OCI-LY1 (cell line): ENCODE results near the gene AQP5.

ENCODE experiments used
- CTCF ChIP-seq: fragments of 200-600 bp; sonication (generic), shearing (Covaris generic); IDR thresholded peaks from 2 replicates; pipeline ENCODE4 v1.5.1; 2017; ENCODE audit warnings: mild to moderate bottlenecking, antibody characterized with exemption, low read length, moderate library complexity, mixed read lengths
- EZH2 ChIP-seq: fragments of 200-600 bp; sonication (generic), shearing (Covaris generic); IDR thresholded peaks from 2 replicates; pipeline ENCODE4 v1.8.0; 2017; ENCODE audit warnings: borderline replicate concordance, mixed run types, mild to moderate bottlenecking, antibody characterized with exemption, low read length, moderate library complexity, mixed read lengths

GRCh38 chr12:49939707-49940106 is 22.0 kb upstream of the AQP5 start:
- TF ChIP-seq CTCF (no peak), EZH2 (no peak)
